Measurements from ENCODE around the gene HS3ST5.

The HS3ST5 gene

DNA sequence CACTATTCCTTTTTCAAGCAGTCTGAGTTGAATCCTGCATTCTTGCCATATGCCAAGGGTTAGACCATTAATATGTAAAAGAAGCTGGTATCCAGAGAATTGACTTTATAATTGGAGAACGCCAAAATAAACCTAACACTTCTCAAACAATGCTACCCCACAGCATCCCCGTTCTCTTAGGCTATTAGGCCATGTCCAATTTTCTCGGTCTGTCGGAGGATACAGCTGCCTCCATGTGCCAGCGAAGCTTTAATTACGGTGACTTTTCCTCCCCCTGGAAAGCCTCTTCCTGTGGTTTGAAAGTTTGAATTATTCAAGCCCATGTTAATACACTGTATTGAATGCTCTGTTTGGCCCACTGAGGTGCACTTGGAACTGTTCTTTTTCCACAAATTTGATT is 60.5 kb downstream of the HS3ST5 start:
- no peaks in the 10 kb centered on the region for H3K36me3 Mint-ChIP-seq (ENCODE audit: low read depth)
- no peak overlapping the region for H3K4me3 Mint-ChIP-seq
- no peaks in the 10 kb centered on the region for H3K9me3 Mint-ChIP-seq
- TF ChIP-seq, protein P1, sequence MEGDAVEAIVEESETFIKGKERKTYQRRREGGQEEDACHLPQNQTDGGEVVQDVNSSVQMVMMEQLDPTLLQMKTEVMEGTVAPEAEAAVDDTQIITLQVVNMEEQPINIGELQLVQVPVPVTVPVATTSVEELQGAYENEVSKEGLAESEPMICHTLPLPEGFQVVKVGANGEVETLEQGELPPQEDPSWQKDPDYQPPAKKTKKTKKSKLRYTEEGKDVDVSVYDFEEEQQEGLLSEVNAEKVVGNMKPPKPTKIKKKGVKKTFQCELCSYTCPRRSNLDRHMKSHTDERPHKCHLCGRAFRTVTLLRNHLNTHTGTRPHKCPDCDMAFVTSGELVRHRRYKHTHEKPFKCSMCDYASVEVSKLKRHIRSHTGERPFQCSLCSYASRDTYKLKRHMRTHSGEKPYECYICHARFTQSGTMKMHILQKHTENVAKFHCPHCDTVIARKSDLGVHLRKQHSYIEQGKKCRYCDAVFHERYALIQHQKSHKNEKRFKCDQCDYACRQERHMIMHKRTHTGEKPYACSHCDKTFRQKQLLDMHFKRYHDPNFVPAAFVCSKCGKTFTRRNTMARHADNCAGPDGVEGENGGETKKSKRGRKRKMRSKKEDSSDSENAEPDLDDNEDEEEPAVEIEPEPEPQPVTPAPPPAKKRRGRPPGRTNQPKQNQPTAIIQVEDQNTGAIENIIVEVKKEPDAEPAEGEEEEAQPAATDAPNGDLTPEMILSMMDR (IDR thresholded peaks at IDR 0.05; ENCODE audit: unreplicated experiment in 3 of 3): no peak
- no peaks in the 10 kb centered on the region for H3K27me3 Mint-ChIP-seq (ENCODE audit: low read depth)
- peaks cover 16% of the 10 kb centered on the region for H3K4me1 Mint-ChIP-seq
- no peak overlapping the region for H3K27ac Mint-ChIP-seq

DNA sequence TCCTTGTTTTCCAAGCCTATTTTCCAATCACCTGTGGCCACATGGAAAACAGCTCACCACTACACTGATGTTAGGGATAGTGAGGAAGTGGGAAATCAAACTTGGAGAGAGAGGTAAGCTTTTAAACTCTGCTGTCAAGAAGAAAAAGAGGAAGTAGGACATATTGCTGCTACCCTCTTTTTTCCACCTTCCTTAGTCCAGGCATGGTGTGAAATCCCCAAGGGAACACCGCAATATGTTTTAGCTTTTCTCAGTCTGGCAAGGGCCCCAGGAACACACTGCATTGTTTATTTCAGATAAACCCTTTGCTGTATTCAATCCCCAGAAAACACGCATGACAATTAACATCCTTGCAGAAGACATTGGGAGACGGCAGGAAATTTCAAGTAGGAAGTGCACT is 61.3 kb downstream of the HS3ST5 start:
- TF ChIP-seq, protein P1 (IDR thresholded peaks at IDR 0.05; ENCODE audit: unreplicated experiment in 3 of 3): no peak
- Mint-ChIP-seq H3K36me3 (ENCODE audit: low read depth) (no peaks in the 10 kb centered on the region), H3K27ac (no peak overlapping the region), H3K4me1 (peaks cover 16% of the 10 kb centered on the region), H3K4me3 (no peak overlapping the region), H3K9me3 (no peaks in the 10 kb centered on the region), H3K27me3 (ENCODE audit: low read depth) (no peaks in the 10 kb centered on the region)

DNA sequence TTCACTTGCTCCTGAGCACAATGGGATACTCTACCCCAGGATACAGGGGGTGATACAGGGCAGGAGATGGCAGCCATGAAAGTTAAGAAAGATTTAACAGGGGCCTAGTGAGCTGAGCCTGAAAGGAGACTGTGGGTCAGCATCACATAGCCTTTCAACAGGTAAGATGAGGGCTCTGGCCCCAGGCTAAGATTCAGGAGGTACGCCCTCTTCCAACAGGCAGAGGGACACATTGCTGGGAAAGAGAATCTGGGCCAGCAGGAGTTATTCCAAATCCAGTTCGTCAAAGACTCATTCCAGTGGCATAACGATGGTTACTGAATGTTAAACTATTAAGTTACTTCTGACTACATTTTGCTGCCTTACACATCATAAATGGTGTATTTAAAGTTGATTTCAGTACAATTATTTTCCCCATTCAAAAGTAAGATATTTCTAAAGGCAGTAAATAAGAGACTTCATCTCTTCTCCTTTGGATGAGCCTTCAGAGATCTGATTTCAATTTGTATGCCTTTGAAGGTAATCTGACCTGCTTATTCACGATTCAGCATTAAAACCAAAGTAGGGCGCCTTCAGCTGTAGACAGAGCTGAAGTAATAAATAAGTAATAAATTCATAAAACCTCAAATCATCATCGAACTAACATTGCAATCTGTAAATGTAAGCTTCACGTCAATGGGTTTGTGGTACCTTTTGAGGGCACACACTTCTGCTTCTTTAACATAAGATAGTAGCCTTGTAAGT is 62.4 kb downstream of the HS3ST5 start:
- Mint-ChIP-seq H3K4me3 (no peak overlapping the region), H3K9me3 (no peaks in the 10 kb centered on the region), H3K27me3 (ENCODE audit: low read depth) (no peaks in the 10 kb centered on the region), H3K4me1 (peaks cover 16% of the 10 kb centered on the region), H3K36me3 (ENCODE audit: low read depth) (no peaks in the 10 kb centered on the region), H3K27ac (no peak overlapping the region)
- TF ChIP-seq, protein P1 (IDR thresholded peaks at IDR 0.05; ENCODE audit: unreplicated experiment in 3 of 3): no peak

DNA sequence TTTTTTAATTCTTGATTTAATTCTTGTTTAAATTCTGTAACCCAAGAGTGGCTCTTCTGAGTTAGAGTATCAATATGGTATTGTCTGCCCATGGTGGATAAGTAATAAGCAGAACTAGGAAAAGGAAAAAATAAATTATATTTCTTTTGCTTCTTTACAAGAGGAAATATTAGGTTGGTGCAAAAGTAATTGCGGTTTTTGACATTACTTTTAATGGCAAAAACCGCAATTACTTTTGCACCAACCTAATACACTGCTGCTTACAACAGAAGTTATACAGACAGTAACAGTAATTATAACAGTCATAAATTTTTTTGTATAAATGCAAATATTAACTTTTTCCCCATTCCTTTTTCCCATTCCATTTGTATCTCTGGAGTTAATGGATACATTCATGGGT is 65.6 kb downstream of the HS3ST5 start:
- Mint-ChIP-seq H3K36me3 (ENCODE audit: low read depth) (no peaks in the 10 kb centered on the region), H3K4me3 (no peak overlapping the region), H3K27ac (no peak overlapping the region), H3K27me3 (ENCODE audit: low read depth) (no peaks in the 10 kb centered on the region), H3K4me1 (peaks cover 12% of the 10 kb centered on the region), H3K9me3 (no peaks in the 10 kb centered on the region)
- TF ChIP-seq, protein P1 (IDR thresholded peaks at IDR 0.05; ENCODE audit: unreplicated experiment in 3 of 3): no peak

DNA sequence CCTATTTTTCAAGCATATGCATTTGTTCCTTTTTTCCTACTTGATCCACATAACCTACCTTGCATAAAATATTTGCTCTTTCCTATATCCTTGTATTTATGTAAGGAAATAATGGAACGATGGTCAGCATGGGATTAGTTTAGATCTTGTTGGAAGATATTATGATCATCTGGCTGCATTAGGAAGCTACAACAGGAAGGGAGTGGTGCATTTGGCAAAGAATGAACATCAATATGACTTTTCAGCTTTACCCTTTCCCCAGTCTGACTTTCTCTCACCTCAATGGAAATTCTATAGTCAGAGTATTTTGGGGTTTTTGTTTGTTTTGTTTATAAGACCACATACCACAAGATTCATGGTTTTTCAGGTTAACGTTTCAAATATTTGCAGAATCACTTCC is 66.0 kb downstream of the HS3ST5 start:
- Mint-ChIP-seq H3K36me3 (ENCODE audit: low read depth) (no peaks in the 10 kb centered on the region), H3K27me3 (ENCODE audit: low read depth) (no peaks in the 10 kb centered on the region), H3K27ac (no peak overlapping the region), H3K9me3 (no peaks in the 10 kb centered on the region), H3K4me3 (no peak overlapping the region), H3K4me1 (peaks cover 11% of the 10 kb centered on the region)
- TF ChIP-seq, protein P1 (IDR thresholded peaks at IDR 0.05; ENCODE audit: unreplicated experiment in 3 of 3): no peak

DNA sequence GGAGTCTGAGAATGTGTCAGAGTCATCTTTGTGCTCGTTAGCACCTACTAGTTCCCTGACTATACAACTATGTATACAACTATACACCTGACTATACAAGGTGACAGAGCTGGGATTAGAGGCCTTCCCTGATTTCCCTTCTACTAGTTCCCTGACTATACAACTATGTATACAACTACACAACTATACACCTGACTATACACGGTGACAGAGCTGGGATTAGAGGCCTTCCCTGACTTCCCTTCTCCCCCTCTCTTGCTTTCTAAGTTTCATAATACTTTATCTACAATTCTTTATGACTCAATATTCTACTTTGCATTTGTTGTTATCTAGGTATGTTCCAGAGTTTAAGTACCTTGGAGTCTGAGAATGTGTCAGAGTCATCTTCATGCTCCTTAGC is 68.0 kb downstream of the HS3ST5 start:
- H3K27ac Mint-ChIP-seq: no peak overlapping the region
- TF ChIP-seq, protein P1 (IDR thresholded peaks at IDR 0.05; ENCODE audit: unreplicated experiment in 3 of 3): no peak
- H3K4me3 Mint-ChIP-seq: no peak overlapping the region
- H3K27me3 Mint-ChIP-seq (ENCODE audit: low read depth): no peaks in the 10 kb centered on the region
- no peaks in the 10 kb centered on the region for H3K9me3 Mint-ChIP-seq
- H3K36me3 Mint-ChIP-seq (ENCODE audit: low read depth): no peaks in the 10 kb centered on the region
- peaks cover 4% of the 10 kb centered on the region for H3K4me1 Mint-ChIP-seq

Data from nephron (organoid).